GM04504 (cell line): ENCODE data around the gene RNF19B.
"Not testable (repeated sequence)": the region's sequence is repeated elsewhere in the genome, so short reads cannot be mapped to it uniquely, and the experiment has no call there.

Experiments
- DNase-seq: peaks from one replicate; pipeline ENCODE4 v3.0.0-alpha.2; 2012; ENCODE audit warnings: low read depth

RNF19B gene

GRCh38 chr1:32928715-32929114 lies 35.9 kb downstream of the RNF19B start:
- no peak for DNase-seq

GRCh38 chr1:32928285-32928684 lies 36.3 kb downstream of the RNF19B start:
- no peak for DNase-seq

GRCh38 chr1:32927441-32927840 lies 37.2 kb downstream of the RNF19B start:
- no peak for DNase-seq

DNA sequence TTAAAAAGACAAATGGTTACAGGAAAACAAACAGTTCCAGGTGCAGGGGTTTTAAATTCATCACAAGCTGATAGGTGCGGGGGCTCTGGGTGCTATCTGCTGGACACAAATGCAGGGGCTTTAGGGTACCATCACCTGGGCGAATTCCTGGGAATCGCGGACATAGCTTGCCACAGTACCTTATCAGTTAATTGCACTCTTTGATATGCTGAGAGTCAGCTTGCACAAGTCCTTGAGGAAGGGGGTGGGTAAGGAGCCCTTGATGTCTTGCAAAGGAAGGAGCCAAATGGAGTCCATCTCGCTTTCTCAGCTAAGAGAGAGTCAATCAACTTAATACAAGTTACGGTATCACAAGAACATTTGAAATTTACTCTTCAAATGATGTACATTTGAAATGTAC lies 38.0 kb downstream of the RNF19B start:
- no peak for DNase-seq

DNA sequence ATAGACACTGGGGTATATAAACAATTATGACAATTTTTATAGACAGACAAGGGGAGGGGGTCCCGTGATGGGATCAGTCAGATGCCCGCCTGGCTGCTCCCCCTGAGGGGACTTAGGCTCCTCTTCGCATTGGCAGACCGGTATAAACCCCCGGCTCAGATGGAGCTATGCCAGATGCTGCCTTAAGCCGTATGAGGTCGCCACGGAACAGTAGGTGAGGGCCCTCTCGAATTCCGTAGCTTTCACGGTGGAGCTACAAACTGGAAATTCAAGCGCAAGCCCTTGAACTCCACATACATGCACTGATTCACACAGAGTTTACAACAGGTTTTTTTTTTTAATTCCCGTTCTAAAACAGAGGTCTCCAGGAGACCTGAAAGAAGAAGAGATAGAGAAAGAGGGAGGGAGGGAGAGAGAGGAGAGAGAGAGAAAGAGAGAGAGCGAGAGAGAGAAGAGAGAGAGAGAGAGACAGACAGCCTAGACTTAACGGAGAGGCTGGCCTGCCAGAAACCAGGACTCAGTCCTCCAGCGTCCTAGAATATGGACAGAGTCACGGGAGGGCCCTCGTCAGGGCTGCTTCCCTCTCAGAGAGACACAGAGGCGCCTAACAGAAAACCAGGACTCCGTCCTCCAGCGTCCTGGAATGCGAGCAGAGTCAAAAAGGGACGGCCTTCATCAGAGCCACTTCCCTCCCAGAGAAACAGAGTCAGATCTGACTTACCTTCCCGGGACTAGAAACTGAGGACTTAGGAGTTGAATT lies 39.0 kb downstream of the RNF19B start:
- DNase-seq: no peak

GRCh38 chr1:32924881-32925344 lies 39.7 kb downstream of the RNF19B start:
- DNase-seq: no peak

DNA sequence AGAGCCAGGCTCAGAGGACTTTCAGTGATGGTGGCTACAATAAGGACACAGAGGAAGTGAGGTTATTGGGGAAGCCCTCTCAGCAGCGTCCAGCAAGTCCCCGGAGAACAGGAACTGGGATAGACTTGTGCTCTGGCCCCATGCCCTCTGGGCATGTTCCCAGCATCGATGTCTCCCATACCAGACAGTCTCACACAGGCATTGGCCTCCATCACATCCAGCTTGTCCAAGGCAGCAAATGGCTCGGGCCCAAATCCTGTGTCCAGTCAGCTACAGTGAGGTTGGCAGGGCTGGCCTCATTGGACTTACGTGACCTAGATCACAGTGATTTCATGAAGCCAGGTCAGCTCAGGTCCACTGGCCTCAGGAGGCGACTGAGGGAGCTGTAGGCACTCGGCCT lies 43.8 kb downstream of the RNF19B start:
- no peak for DNase-seq

DNA sequence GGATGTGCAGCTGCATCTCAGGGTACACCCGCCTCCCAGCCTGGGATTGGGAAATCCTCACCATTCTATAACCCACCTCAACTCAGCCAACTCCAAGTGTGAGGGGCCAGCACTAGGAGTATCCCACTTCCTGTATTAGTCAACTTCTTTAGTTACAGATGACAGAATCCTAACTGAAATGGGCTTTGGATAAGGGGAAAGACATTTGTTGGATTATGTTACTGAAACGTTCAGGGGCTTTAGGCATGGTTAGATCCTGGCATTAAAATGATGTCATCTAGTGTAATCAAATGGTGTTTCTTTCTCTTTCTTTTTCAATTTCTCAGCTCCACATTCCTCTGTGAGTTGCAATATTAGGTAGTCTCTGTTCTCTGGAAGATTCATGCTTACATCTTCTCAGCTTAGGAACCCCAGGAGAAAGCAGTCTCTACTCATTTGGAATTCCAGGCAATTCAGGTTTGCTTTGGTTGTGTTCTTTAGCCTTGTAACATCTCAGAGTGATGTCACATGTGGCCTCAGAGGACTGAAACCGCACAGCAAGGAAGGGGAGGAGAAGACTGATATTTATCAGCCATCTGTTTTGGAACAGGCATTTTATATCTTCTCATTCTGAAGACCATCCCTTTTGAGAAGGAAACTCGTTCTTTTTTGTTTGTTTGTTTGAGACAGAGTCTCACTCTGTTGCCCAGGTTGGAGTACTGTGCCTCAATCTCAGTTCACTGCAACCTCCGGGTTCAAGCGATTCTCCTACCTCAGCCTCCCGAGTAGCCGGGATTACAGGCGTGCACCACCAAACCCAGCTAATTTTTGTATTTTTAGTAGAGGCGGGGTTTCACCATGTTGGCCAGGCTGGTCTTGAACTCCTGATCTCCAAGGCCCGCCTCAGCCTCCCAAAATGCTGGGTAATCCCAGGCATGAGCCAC lies 44.5 kb downstream of the RNF19B start:
- DNase-seq: no peak

GRCh38 chr1:32918179-32918578 lies 46.4 kb downstream of the RNF19B start:
- no peak for DNase-seq

GRCh38 chr1:32917521-32917920 lies 47.1 kb downstream of the RNF19B start:
- DNase-seq: no peak

DNA sequence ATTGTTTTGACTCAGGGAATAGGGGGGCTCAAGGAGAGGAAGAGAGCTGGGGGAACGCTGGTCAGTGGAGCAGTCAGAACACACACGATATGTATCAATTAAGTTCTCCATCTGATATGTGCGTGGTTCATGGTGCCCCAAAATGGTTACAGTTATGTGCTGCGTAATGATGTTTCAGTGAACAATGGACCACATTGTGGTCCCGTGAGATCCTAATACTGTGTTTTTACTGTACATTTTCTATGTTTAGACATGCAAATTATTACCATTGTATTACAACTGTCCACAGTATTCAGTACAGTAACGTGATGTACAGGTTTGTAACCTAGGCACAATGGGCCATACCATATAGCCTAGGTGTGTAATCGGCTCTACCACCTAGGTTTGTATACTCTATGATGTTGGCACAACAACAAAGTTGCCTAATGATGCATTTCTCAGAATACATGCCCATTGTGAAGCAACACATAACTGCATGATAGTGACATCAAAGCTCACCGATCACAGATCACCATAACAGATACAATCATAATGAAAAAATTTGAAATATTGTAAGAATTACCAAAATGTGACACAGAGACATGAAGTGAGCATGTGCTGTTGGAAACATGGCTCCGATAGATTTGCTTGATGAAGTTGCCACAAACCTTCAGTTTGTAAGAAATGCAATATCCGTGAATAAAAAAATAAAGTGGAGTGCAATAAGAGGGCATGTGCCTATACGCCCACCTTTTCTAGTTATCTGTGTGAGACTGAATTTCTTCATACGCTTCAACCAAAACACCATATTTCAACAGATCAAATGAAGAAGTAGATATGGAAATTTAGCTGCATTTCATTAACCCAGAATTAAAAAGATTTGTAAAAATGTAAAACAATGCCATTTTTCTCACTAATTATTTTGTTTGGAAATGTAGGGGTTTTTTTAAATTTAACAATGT lies 48.6 kb downstream of the RNF19B start:
- no peak for DNase-seq

DNA sequence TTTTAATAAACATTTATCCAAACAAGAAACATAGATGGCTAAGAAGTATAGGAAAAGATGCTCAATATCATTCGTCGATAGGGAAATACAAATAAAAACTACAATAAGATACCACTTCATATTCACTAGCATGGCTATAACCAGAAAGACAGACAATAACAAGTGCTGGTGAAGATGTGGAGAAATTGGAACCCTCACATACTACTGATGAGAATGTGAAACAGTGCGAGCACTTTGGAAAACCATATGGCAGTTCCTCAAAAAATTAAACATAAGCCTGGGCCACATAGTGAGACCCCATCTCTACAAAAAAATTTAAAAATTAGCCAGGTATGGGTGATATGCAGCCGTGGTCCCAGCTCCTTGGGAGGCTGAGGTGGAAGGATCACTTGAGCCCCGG lies 54.3 kb downstream of the RNF19B start:
- no peak for DNase-seq

DNA sequence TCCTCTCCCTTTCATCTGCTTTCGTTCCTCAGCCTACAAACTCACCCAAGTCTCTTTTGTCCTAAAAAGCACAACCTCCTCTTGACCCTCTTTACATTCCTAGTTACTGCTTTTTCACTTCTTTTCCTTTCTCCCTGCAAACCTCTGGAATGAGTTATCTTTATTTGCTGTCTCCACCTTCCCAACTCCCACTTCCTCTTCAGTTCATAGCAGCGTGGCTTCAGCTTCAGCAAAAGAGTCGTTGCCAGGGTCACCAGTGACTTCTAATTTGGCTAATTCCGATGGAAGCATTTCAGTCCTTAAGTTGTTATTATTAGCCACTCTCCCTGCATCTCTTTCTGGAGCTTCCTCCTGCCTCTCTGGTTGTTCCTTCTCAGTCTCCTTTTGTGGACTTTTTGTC lies 57.2 kb downstream of the RNF19B start:
- DNase-seq: no peak

DNA sequence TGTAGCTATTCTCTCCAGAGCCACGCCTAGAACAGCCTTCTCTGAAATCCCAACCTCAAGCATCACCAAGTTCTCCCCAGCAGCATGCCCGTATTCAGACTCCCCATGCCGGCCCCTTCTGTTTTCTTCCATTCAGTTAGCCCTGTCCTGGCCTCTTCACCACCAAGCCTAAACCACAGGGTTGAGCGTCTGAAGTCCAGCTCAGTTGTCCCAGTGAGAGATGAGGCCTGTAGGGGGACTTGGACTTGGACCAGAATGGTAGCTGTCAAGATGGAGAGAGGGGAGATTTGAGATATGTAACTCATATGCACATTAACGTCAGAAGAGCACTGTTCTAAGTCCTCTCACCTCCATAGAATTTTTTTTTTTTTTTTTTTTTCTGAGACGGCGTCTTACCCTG lies 58.0 kb downstream of the RNF19B start:
- no peak for DNase-seq

DNA sequence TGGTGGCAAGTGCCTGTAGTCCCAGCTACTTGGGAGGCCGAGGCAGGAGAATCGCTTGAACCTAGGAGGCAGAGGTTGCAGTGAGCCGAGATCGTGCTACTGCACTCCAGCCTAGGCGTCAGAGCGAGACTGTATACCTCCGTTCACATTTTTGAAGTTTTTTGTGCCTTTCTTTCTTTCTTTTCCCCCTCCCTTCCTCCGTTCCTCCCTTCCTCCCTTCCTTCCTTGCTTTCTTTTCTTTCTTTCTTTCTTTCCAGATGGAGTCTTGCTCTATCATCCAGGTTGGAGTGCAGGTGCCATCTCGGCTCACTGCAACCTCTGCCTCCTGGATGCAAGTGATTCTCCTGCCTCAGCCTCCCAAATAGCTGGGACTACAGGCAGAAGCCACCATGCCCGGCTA lies 59.0 kb downstream of the RNF19B start:
- not testable (repeated sequence) for DNase-seq

- no peak for DNase-seq
These were observed 59.8 kb downstream of the RNF19B start for GRCh38 chr1:32904797-32905196.

- no peak for DNase-seq
These were observed 60.4 kb downstream of the RNF19B start for GRCh38 chr1:32903991-32904785.

- DNase-seq: no peak
These were observed 62.1 kb downstream of the RNF19B start for GRCh38 chr1:32902535-32902920.

GRCh38 chr1:32901823-32902534 lies 62.6 kb downstream of the RNF19B start:
- DNase-seq: no peak

DNA sequence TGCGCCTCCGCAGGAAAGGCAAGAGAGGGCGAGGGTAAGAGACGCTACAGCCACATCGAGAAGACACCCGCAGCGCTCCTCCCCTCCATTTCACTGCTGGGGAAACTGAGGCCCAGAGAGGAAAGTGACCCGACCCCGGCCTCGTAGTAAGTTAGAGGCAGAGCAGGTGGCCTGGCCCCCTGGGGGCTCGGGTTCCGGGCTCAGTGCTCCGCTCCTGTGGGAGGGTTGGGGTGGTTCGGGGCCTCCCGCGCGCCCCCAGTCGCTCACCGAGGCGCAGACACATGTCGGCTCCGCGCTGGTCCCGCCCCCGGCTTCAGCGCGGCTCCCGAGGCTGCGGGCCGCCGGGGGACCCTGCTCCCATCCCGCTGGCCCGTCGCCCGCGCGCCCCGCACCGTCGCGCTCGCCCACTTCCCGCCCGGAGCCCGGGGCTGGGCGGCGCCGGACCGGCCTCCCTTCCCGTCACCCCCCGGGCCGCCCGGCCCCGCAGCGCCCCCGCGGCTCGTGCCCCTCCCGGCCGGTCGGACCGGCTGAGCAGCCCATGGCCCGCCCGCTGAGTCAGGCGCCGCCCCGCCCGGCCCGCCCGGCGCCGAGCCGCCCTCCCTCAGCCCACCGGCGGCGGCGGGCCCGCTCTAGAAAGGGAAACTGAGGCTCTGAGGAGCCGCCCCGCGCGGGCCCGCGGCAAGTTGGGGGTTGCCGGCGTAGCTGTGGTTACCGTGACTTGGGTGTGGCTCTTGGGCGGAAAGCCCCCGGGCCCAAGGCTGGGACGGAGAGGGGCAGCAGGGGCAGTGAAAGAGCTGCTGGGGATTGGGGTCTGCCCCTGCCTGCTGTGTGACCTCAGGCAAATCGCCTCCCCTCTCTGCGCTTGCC lies 63.4 kb downstream of the RNF19B start, which contains the start of gene TMEM54:
TMEM54 (minus strand) TSS at position 434 of the 867 bp plus-strand sequence; CDS start at position 283, 151 bp downstream.
- no peak for DNase-seq
